GM12872 (cell line): ENCODE data around the gene DGCR8.

ENCODE experiments used
- TF ChIP-seq, protein P1 (sequence below): IDR thresholded peaks from 3 replicates; pipeline ENCODE4 v1.5.1; 2011; ENCODE audit warnings: low read depth, mild to moderate bottlenecking, low read length, moderate library complexity; ENCODE audit not compliant: insufficient read depth

Gene DGCR8

GRCh38 chr22:20143883-20144665, 64.0 kb downstream of the DGCR8 start:
- TF ChIP-seq, protein P1, sequence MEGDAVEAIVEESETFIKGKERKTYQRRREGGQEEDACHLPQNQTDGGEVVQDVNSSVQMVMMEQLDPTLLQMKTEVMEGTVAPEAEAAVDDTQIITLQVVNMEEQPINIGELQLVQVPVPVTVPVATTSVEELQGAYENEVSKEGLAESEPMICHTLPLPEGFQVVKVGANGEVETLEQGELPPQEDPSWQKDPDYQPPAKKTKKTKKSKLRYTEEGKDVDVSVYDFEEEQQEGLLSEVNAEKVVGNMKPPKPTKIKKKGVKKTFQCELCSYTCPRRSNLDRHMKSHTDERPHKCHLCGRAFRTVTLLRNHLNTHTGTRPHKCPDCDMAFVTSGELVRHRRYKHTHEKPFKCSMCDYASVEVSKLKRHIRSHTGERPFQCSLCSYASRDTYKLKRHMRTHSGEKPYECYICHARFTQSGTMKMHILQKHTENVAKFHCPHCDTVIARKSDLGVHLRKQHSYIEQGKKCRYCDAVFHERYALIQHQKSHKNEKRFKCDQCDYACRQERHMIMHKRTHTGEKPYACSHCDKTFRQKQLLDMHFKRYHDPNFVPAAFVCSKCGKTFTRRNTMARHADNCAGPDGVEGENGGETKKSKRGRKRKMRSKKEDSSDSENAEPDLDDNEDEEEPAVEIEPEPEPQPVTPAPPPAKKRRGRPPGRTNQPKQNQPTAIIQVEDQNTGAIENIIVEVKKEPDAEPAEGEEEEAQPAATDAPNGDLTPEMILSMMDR = no peak

DNA sequence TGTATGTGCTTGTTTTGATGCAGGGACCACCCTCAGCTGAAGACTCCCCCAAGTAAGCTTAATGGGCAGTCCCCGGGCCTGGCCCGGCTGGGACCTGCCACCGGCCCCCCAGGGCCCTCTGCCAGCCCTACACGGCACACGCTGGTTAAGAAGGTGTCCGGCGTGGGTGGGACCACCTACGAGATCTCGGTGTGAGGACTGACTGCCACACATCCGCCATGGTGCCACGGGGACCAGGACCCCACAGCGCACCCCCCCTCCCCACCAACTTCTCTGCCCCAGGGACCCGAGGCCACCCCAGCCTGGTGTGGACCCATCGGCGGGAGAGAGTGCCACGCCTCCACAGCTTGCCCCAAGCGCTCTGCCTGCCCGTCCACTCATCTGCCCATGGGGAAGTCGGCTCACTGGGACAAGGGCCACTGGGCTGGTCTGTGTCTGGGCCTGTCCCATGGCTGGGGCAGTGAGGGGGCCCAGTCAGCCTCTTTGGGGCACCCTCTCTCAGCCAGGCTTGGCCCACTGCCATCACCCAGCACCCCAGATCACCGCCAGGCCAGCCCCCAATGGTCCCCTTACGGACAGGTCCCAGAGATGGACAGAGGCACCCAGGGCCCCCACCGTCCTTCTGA, 65.3 kb downstream of the DGCR8 start:
- TF ChIP-seq, protein P1 = no peak

DNA sequence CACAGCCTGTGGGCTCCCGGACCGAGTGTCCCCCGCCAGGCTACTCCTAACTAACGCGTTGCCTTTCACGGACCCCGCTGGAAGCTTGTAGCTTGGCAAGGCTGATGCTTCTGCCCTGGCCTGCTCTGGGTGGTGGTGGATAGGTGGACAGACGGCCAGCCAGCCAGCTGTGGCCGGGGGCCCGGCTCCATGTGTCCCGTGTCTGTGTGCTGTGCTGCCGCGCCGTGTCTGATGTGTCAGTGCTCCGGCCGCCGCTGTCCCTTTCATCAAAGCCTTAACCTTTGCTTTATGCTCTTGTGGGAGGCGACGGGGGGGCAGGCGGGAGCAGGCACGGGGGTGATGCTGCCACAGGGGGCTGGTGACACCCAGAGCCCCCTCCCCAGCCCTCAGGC, 65.8 kb downstream of the DGCR8 start:
- TF ChIP-seq, protein P1 = no peak

- TF ChIP-seq, protein P1 = no peak
Observed at GRCh38 chr22:20146777-20147176, 66.7 kb downstream of the DGCR8 start.

GRCh38 chr22:20147237-20147988, 67.4 kb downstream of the DGCR8 start:
- TF ChIP-seq, protein P1 = no peak

DNA sequence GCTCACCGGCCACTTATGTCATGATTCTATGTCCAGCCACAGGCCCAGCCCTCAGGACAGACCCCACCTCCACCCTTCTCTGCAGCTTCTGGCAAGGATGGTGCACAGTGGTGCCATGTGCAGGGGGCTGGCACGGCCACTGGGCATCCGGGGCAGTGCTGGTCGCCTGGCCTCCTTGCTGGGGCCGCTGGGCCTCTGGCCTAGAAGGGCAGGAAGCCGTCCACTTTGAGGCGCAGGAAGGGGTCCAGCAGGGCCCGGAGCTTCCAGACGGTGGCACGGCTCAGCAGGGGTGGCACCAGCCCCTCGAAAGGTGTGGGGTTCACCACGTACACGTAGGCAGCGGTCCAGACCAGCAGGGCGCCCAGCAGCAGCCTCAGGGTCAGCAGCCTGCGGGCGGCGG, 68.4 kb downstream of the DGCR8 start:
- TF ChIP-seq, protein P1 = no peak
